ENCODE data around the gene VPS4A. TPM values are rescaled to one million over a fixed set of nuclear protein-coding genes. Genes with fewer than 3 reads are reported as not detected.
"Not testable (repeated sequence)": the region's sequence is repeated elsewhere in the genome, so short reads cannot be mapped to it uniquely, and the experiment has no call there.

The VPS4A gene
- total RNA-seq, 1 experiment from 2014 or later, result 52.3 TPM

DNA sequence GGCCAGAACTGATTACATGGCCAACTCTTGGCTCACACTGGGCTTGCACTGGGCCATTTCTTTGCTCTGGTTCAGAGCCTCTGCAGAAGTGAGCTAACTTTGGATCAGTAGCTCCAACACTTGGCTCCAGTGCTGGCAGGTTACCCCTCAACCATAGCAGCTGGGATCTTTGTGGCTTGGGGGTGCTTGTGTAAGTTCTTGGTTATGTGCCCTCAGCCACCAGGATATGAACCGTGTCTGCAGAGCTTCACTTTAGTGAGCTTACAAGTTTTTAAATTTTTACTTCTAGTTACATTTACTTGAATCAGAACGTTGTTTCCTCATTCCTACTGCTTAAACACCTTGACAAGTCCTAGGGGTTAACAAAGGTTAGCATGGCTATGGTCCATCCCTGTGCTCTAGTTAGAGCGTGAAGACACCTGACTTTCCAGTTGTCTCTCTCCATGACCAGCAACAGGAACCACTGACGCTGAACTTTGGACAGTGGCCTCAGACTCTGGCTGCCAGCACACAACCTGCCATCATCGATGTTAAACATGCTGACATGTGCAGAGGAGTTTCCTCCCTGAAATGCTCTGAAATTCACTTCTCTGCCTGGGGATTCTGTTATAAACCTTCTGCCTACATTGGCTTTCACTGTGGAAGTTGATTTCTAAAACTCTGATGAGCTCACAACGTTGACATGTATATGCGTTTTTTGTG lies 15.2 kb downstream of the VPS4A start:
- DNase-seq (ENCODE audit: low read depth), result no peak

GRCh38 chr16:69327585-69328310 lies 16.6 kb downstream of the VPS4A start:
- no peak for DNase-seq (ENCODE audit: low read depth)

DNA sequence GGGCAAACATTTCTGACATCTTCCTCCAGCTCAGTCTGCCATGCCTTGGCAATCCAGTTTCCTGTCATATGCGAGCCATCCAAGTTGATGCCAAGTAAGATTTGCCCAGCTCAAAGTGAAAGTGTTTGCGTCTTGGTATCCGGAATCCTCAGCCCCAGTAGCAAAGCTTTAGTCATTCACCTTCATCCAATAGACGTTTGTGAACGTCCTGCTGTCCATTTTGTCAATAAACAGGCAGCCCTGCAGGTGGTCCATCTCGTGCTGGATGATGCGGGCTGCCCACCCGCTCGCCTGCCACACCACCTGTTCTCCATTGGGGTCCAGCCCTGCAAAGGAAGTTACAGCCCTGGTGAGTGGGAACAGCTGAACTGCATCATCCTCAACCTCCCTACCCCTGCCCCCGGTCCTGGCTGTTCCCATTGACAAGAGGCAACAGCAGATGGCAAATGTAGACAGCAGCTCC lies 17.7 kb downstream of the VPS4A start:
- DNase-seq (ENCODE audit: low read depth), result peak; percentile 73

GRCh38 chr16:69329369-69330285 lies 18.5 kb downstream of the VPS4A start:
- DNase-seq (ENCODE audit: low read depth), result no peak

- peak; percentile 94 for DNase-seq (ENCODE audit: low read depth)
Observed at GRCh38 chr16:69330286-69331109, 19.3 kb downstream of the VPS4A start, which contains the start of gene PDF. Gene PDF (minus strand): TSS chr16:69330588. CDS start chr16:69330570, 18 bp downstream.

DNA sequence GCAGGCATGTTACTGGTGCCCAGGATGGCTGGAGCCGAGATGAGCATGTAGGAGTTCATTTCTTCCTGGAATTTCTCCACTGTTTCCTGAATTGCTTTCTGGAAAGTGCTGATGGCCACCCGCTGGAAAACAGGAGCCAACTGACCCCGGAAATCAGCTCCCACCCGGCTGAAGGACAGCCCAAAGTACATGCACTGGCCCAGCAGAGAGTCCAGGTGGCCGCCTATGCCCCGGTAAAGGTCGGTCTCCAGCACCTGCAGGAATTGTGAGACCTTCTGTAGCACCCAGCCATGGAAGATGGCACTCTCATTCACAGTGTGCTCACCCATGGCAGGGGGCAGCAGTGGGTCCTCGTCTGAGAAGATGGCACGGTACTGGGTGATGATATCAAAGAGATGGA lies 23.5 kb downstream of the VPS4A start:
- no peak for DNase-seq (ENCODE audit: low read depth)

GRCh38 chr16:69338557-69339288 lies 27.6 kb downstream of the VPS4A start:
- DNase-seq (ENCODE audit: low read depth), result no peak

GRCh38 chr16:69339289-69340094 lies 28.3 kb downstream of the VPS4A start, which contains the start of the genes COG8 and NIP7:
Gene COG8 (minus strand): TSS chr16:69339564. CDS start chr16:69339552, 12 bp downstream.
Gene NIP7 (plus strand): TSS chr16:69339772. CDS start chr16:69339830, 58 bp downstream.
- peak; percentile 98 for DNase-seq (ENCODE audit: low read depth)

DNA sequence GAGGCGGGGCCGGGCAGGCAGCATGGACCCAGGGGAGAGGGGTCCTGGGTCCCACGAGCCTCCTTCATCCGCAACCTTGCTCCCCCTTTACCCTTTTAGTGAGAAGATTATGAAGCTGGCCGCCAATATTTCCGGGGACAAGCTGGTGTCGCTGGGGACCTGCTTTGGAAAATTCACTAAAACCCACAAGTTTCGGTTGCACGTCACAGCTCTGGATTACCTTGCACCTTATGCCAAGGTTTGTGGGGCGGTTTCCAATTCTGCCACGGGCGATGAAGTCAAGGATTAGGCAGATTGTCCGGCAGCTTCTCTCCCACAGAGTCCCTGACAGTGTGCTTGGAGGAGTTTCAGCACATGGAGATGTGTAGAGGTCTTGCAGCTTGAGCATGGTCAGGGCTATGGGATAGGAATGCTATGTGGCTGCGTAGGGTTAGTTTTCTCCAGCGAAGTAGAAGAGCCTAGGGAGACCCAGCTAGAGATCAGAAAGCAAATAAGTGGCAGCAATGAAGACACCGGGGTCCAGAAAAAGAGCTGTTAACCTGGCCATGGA lies 29.0 kb downstream of the VPS4A start:
- no peak for DNase-seq (ENCODE audit: low read depth)

GRCh38 chr16:69344171-69344570 lies 33.0 kb downstream of the VPS4A start:
- DNase-seq (ENCODE audit: low read depth), result no peak

- DNase-seq (ENCODE audit: low read depth), result no peak
Observed at GRCh38 chr16:69345923-69346322, 34.8 kb downstream of the VPS4A start.

- DNase-seq (ENCODE audit: low read depth), result no peak
Observed at GRCh38 chr16:69346683-69347082, 35.5 kb downstream of the VPS4A start.

GRCh38 chr16:69348222-69348621 lies 37.1 kb downstream of the VPS4A start:
- no peak for DNase-seq (ENCODE audit: low read depth)

GRCh38 chr16:69349536-69349935 lies 38.4 kb downstream of the VPS4A start:
- no peak for DNase-seq (ENCODE audit: low read depth)

GRCh38 chr16:69350536-69351133 lies 39.5 kb downstream of the VPS4A start:
- DNase-seq (ENCODE audit: low read depth), result no peak

DNA sequence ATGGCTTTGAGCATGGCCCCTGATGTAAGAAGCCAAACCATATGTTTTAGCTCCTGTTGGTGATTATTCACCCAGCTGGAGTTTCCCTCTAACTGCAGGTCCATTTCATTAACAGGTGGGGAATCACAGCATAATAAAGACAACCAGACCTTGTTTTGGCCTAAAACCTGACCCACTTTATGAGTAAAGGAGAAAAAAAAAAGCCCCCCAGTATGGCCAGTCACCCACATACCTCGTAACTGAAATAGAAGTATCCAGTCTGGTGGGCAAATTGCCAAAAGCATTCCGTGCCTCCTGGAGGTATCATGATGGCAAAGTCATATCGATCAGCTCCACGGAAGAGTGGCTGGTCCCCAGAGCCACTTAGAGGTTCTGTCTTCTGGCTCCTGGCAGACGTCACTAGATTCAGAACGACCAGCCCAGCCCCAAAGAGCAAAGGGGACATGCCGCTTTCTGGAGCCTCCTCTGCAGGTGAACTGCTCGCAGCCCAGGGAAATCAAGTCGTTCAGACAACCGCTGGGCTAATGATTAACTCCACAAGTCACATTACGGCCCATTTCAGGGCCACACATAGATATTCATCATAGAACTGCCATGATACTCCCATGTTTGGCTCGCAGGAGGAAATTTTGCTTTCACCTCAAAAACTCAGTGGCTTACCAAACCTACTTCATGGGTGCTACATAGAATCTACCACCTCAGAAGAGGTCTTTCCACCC lies 40.3 kb downstream of the VPS4A start, which contains the start of gene TMED6:
Gene TMED6, minus strand, starts transcription at position 478 of the 719 bp plus-strand sequence. Its CDS starts 33 bp downstream, at position 445.
- DNase-seq (ENCODE audit: low read depth), result no peak

DNA sequence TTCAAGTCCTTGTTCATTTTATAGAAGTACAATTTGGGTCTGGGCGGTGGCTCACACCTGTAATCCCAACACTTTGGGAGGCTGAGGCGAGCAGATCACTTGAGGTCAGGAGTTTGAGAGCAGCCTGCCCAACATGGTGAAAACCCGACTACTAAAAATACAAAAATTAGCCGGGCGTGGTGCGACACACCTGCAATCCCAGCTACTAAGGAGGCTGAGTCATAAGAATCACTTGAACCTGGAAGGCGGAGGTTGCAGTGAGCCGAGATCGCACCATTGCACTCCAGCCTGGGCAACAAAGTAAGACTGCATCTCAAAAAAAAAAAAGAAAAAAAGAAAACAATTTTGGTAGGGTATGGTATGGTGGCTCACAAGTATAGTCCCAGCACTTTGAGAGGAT lies 48.9 kb downstream of the VPS4A start:
- DNase-seq (ENCODE audit: low read depth), result not testable (repeated sequence)

All from HT1080 (cell line).